Esophagus squamous epithelium (tissue), 4 donors: ENCODE results near the gene FMO5.

Experiments used
- CTCF ChIP-seq, 6 experiments: fragments of 450-650 bp in 4 of 6; fragments of 200-600 bp in 2 of 6; sonication (generic) in 2 of 6; IDR thresholded peaks; one replicate each; pipeline ENCODE4 v1.5.1; 2016 to 2019; ENCODE audit warnings: antibody characterized with exemption in 6 of 6, mild to moderate bottlenecking in 4 of 6, moderate library complexity in 4 of 6
- POLR2A ChIP-seq, 4 donors: fragments of 450-650 bp; IDR thresholded peaks; one replicate each; pipeline ENCODE4 v1.6.1; 2017; ENCODE audit warnings: antibody characterized with exemption in 4 of 4, mild to moderate bottlenecking in 4 of 4, moderate library complexity in 3 of 4

GRCh38 chr1:147156642-147157041 lies 68.5 kb downstream of the FMO5 start:
- no peak for TF ChIP-seq CTCF (IDR thresholded peaks at IDR 0.05)
- TF ChIP-seq POLR2A (IDR thresholded peaks at IDR 0.05): no peak
